Astrocyte (in vitro differentiated cells and primary cell): ENCODE data around the gene ZFPM1.

ENCODE experiments used
- EZH2 ChIP-seq: IDR thresholded peaks from 2 replicates; pipeline ENCODE4 v1.6.1; 2012; ENCODE audit warnings: mild to moderate bottlenecking, low read length, inconsistent platforms; ENCODE audit not compliant: insufficient read depth
- TF ChIP-seq, protein P1 (sequence below): IDR thresholded peaks from 2 replicates; pipeline ENCODE4 v1.5.1; 2011; ENCODE audit warnings: low read depth, mild to moderate bottlenecking, inconsistent platforms, low read length, moderate library complexity; ENCODE audit not compliant: insufficient read depth

DNA sequence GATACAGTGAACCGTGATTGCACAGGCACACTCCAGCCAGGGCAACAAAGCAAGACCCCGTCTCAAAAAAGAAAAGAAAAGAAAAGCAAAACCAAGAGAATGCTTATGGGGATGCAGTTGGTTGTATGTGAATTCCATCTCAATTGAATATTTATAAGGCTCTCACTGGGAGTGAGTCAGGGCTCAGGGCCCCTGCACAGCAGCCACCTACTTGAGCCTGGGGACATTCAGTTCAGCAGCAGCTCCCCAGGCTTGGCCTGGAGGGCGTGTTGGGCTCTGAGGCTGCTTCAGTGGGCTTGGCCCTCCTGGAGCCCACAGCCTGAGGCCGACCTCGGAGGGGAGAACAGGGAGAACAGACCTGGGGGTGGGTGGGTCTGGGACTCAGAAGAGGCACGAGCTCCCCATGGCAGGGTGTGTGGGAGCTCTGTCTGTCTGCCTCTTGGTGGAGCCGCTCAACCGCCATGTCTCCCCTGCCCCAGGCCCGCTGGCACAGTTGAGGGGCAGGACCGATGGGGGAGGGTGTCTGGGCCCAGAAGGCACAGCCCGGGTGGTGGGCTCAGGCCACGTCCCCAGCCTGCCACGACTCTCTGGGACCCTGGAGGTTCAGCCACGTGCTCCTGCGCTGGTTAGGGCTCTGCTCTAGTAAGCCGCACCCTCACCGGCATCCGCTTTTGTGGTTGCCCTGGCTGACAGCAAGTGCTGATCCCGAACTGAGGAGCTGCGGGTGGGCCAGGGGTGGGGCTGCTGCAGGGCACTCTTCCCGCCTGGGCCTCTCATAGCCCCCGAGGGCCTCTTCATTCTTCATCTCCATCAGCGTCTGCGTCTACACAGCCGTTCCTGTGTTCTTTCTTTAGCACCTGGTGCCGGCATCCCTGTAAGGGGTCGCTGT is 24.8 kb downstream of the ZFPM1 start:
- TF ChIP-seq, protein P1, sequence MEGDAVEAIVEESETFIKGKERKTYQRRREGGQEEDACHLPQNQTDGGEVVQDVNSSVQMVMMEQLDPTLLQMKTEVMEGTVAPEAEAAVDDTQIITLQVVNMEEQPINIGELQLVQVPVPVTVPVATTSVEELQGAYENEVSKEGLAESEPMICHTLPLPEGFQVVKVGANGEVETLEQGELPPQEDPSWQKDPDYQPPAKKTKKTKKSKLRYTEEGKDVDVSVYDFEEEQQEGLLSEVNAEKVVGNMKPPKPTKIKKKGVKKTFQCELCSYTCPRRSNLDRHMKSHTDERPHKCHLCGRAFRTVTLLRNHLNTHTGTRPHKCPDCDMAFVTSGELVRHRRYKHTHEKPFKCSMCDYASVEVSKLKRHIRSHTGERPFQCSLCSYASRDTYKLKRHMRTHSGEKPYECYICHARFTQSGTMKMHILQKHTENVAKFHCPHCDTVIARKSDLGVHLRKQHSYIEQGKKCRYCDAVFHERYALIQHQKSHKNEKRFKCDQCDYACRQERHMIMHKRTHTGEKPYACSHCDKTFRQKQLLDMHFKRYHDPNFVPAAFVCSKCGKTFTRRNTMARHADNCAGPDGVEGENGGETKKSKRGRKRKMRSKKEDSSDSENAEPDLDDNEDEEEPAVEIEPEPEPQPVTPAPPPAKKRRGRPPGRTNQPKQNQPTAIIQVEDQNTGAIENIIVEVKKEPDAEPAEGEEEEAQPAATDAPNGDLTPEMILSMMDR, result no peak
- no peak for TF ChIP-seq EZH2
